Brain microvascular endothelial cell (primary cell): ENCODE data around the gene CLIP2.
"Not testable (repeated sequence)": the region's sequence is repeated elsewhere in the genome, so short reads cannot be mapped to it uniquely, and the experiment has no call there.

Experiments used
- DNase-seq: peaks from one replicate; pipeline ENCODE4 v3.0.0-alpha.2; 2020
- H3K27ac ChIP-seq: fragments of 250-450 bp; sonication (Bioruptor Pico); 2 replicates; pipeline ENCODE4 v1.5.1; 2020; ENCODE audit warnings: mild to moderate bottlenecking, moderate library complexity
- H3K27me3 ChIP-seq: fragments of 250-450 bp; sonication (Bioruptor Pico); replicated peaks from 2 replicates; pipeline ENCODE4 v1.5.1; 2020; ENCODE audit warnings: mild to moderate bottlenecking
- H3K36me3 ChIP-seq: fragments of 250-450 bp; sonication (Bioruptor Pico); replicated peaks from 2 replicates; pipeline ENCODE4 v1.5.1; 2020; ENCODE audit warnings: mild to moderate bottlenecking
- H3K4me3 ChIP-seq: 2 replicates; pipeline ENCODE4 v1.5.1; 2011; ENCODE audit warnings: low read depth, mild to moderate bottlenecking, control low read depth, low read length, moderate library complexity
- CTCF ChIP-seq: IDR thresholded peaks from 2 replicates; pipeline ENCODE4 v1.5.1; 2011; ENCODE audit warnings: low read depth, mild to moderate bottlenecking, moderate library complexity, low read length, control low read depth, inconsistent platforms; ENCODE audit errors: missing control alignments
- in situ Hi-C: cut with HindIII; loops from 2 replicates; pipeline ENCODE4 v1.10.0; 2017; ENCODE audit warnings: low sequenced_read_pairs, low pct_ligation_motif_present

CLIP2 gene

GRCh38 chr7:74289018-74289658 lies at the start of gene CLIP2:
CLIP2 (plus strand) TSS chr7:74289407; CDS start chr7:74317547, 28,140 bp downstream.
- no peak for TF ChIP-seq CTCF
- peak within 1 kb of the TSS; percentile 86 for H3K4me3 ChIP-seq
- peak within 1 kb of the TSS; percentile 66 for H3K27ac ChIP-seq
- H3K36me3 ChIP-seq: no peaks in the 10 kb centered on the region
- no peaks in the 10 kb centered on the region for H3K27me3 ChIP-seq
- DNase-seq: peak; percentile 74
- in situ Hi-C loops: no loop called here

GRCh38 chr7:74240482-74240881 lies 48.7 kb upstream of the CLIP2 start:
- Histone ChIP-seq H3K36me3 (peaks cover 5% of the 10 kb centered on the region), H3K4me3 (no peak overlapping the region), H3K27ac (no peak overlapping the region), H3K27me3 (no peaks in the 10 kb centered on the region)
- in situ Hi-C loops: no loop called here
- TF ChIP-seq CTCF: no peak
- no peak for DNase-seq

- in situ Hi-C loops: no loop called here
- H3K4me3 ChIP-seq: no peak overlapping the region
- no peaks in the 10 kb centered on the region for H3K27me3 ChIP-seq
- no peak overlapping the region for H3K27ac ChIP-seq
- peaks cover 8% of the 10 kb centered on the region for H3K36me3 ChIP-seq
- TF ChIP-seq CTCF: no peak
- no peak for DNase-seq
Observed at GRCh38 chr7:74242122-74242443, 47.1 kb upstream of the CLIP2 start.

GRCh38 chr7:74246497-74246896 lies 42.7 kb upstream of the CLIP2 start:
- no peak for TF ChIP-seq CTCF
- H3K36me3 ChIP-seq: peaks cover 20% of the 10 kb centered on the region
- no peak overlapping the region for H3K27ac ChIP-seq
- DNase-seq: no peak
- in situ Hi-C loops: no loop called here
- H3K4me3 ChIP-seq: no peak overlapping the region
- H3K27me3 ChIP-seq: no peaks in the 10 kb centered on the region

GRCh38 chr7:74248156-74248555 lies 41.1 kb upstream of the CLIP2 start:
- H3K4me3 ChIP-seq: no peak overlapping the region
- in situ Hi-C loops: no loop called here
- H3K27me3 ChIP-seq: no peaks in the 10 kb centered on the region
- TF ChIP-seq CTCF: no peak
- H3K27ac ChIP-seq: no peak overlapping the region
- H3K36me3 ChIP-seq: peaks cover 19% of the 10 kb centered on the region
- no peak for DNase-seq

- H3K27me3 ChIP-seq, H3K4me3 ChIP-seq, H3K27ac ChIP-seq, DNase-seq, in situ Hi-C loops: not testable (repeated sequence)
- peaks cover 17% of the 10 kb centered on the region for H3K36me3 ChIP-seq
Observed at GRCh38 chr7:74249058-74249457, 40.1 kb upstream of the CLIP2 start.
